ENCODE measurements around the gene CCDC28B.

CCDC28B gene

DNA sequence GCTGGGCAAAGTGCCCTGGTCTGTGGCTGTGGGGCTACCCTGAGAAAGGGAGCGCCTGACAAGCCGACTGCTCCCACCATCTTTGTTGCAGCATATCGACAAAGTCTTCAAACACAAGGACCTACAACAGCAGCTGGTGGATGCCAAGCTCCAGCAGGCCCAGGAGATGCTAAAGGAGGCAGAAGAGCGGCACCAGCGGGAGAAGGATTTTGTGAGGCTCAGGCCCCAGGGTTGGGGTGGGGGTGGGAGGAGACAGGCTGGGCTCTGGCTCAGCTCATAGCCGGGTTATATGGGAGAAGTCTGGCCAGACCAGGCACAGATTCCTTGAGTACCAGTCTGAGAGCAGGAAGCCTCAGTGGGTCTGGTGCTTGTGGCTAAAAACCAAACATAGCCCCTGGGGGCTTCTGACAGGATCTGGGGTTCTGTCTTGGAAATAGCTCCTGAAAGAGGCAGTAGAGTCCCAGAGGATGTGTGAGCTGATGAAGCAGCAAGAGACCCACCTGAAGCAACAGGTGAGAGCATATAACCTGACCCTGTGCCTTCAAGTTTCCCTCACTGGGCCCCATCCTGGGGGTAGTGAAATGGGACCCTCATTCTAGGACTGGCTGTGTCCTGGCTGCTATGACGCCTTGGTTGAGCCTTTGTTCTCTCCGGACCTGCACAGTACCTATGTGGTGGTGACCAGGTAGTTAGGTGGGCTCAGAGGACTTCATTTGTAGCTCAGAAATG lies 8.0 kb upstream of the CCDC28B start:
- DNase-seq, result peak in 1 of 10 donors; percentile 52
- intact Hi-C loops (cut with DNase I), result no loop called here

DNA sequence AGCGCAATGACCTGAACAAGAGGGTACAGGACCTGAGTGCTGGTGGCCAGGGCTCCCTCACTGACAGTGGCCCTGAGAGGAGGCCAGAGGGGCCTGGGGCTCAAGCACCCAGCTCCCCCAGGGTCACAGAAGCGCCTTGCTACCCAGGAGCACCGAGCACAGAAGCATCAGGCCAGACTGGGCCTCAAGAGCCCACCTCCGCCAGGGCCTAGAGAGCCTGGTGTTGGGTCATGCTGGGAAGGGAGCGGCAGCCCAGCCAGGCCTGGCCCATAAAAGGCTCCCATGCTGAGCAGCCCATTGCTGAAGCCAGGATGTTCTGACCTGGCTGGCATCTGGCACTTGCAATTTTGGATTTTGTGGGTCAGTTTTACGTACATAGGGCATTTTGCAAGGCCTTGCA lies 5.4 kb upstream of the CCDC28B start:
- intact Hi-C loops (cut with DNase I), result no loop called here

DNA sequence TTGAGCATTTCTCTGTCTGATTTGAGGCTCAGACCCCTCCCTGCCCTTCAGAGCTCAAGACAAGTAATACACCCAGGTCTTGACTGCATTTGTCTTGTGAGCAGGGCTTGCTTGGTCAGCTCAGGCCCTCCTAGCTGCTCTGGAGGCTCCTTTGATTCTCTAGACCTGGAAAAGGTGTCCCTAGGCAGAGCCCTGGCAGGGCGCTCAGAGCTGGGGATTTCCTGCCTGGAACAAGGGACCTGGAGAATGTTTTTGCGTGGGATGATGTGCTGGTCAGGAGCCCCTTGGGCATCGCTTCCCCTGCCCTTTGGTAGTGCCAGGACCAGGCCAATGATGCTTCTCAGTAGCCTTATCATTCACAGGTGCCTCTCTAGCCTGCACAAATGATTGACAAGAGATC lies 4.9 kb upstream of the CCDC28B start:
- peak in 1 of 10 donors; percentile 62 for DNase-seq
- intact Hi-C loops (cut with DNase I), result no loop called here

More for the DNA sequence above, 5.4 kb upstream of the CCDC28B start:
- DNase-seq, result peak in 1 of 10 donors; percentile 61

DNA sequence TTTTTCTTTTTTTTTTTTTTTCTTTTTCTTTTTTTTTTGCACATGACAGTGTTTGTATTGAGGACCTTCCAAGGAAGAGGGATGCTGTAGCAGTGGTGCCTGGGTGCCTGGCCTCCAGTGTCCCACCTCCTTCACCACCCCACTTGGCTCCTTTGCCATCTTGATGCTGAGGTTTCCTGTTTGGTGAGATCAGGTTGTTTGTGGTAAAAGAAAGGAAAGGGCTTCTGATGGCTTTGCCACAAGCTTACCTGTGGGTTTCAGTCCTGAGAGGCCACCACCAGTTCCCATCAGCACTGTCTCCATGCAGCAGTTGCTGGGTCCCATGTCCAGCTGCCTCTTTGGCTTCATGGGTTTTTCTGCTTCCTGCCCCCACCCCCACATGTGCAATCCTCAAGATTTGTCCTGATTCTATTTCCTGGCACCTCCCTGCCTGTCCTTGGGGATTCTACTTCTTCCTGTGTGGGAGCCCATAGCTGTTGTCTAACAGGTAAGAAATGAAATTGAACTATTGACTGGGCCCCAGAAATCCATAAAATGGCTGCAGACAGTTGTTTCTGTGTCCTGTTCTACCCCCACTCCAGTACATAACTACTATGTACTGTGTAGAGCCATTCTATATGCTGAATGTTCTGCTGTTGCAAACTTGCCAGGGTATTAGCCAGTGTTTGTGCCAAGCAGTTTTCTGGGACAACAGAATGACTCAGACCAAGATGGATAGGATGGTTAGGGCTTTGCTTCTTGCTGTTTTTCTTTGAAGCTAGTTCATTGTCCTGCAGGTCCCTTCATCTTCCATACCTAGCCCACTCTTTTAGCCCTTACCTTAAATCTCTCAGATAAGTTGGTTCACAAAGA lies 4.2 kb upstream of the CCDC28B start:
- intact Hi-C loops (cut with DNase I), result no loop called here
- peak in 1 of 10 donors; percentile 51 for DNase-seq

DNA sequence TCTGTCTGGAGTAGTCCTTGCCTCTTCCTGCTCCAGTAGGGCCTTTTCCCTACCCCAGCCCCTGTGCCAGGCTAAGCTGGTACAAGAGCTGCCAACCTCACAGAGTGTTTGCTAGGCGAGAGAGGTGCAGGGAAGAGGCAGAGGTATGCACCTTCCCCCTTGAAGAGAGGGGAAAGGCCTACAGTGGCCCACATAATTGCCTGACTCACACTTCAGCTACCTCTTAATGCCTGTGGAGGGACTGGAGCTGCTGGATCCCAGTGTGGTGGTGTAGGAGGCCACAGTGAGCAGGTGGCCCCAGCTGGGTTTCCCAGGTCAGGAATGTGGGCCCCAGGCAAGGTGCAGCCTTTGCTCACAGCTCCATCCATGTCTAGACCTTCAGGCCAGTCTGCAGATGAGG lies 3.3 kb upstream of the CCDC28B start:
- DNase-seq, result peak in 1 of 10 donors; percentile 20

DNA sequence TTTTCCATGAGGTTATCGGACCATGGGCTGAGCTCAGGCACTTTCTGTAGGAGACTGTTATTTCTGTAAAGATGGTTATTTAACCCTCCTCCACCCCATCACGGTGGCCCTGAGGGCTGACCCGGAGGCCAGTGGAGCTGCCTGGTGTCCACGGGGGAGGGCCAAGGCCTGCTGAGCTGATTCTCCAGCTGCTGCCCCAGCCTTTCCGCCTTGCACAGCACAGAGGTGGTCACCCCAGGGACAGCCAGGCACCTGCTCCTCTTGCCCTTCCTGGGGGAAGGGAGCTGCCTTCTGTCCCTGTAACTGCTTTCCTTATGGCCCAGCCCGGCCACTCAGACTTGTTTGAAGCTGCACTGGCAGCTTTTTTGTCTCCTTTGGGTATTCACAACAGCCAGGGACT lies 2.6 kb upstream of the CCDC28B start:
- DNase-seq, result peak in 1 of 10 donors; percentile 65
- intact Hi-C loops (cut with DNase I), result no loop called here

More for the DNA sequence above, 3.3 kb upstream of the CCDC28B start:
- intact Hi-C loops (cut with DNase I), result no loop called here

DNA sequence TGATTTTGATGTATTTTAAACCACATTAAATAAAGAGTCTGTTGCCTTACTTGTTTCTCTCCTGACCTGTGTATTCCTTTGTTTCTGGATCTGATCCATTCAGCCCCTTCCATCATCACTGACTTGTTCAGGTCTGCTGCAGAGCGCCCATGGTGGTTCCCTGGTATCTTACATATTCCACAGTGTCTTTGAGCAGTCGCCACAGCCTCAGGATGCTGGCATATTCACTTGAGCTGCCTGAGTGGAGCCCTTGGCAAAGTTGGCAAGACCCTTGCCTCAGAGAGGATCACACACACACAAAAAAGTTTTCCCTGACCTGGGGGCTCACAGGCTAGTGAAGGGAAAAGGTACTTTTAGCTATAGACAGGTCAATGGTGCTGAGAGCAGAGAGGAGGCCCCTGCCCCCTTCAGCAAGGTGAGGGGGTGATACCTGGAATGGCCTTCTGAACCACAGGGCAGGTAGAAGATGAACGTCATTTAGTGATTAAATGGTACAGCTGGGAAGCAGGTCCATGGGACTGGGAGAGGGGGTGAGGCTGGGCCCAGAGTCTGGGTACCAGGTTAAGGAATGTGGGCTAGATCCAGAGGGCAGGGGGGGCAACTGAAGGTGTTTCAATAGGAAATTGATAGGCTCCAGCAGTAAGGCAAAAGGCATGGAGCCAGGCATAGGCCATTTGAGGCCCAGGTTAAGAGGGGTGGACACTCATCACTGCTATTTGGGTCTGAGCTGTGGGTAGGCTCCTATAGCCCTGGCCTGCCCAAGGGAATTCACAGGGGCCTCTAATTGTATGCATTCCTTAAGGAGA lies 2.0 kb upstream of the CCDC28B start:
- intact Hi-C loops (cut with DNase I), result no loop called here
- peak in 1 of 10 donors; percentile 21 for DNase-seq

DNA sequence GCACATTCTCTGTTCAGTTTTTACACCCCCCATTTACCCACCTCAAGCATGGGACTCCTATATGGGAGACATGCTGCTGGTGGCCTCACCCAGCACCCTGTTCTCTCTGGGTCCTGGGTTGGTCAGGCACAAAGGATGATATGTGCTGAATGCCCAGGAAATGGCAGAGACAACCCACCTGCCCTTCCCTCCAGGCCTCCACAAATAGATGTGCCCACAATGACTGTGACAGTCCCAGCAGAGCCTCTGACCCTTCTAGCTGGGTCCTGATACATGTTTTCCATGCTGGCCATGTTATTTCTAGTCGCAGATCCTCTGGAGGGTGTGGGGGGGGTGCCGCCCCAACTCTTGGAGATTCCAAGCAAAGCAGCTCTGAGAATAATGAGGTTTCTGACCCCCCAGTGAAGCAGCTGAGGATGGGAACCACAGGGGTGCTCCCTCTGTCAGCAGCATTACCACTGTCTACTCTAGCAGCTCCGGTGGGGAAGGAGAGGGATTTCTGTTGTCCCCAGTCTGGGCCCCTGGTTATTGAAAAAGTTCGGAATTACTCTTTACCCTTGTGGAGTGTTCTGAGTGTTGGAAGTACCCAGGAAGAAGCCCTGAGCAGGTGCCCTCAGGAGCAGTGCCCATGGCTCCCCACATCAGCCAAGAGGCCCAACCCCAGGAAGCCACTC lies 1.2 kb upstream of the CCDC28B start:
- DNase-seq, result no peak
- intact Hi-C loops (cut with DNase I), result no loop called here

DNA sequence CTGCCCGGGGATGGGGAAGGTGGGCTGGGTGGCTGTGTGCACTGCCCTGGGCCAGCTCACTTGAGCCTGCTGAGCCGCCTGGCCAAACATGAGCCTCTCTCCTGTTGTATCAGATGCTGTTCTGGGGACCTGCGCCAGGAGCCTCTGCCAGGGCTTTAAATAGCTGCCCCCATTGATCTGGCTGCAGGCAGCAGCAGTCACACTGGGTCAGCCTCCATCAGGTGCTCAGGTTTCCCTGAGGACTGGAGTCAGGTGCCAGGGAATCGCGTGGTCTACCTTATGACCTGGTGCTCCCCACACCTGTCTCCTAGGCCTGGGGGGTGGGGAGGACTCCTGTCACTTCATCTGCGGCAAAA lies 700 bp upstream of the CCDC28B start:
- intact Hi-C loops (cut with DNase I), result no loop called here

DNA sequence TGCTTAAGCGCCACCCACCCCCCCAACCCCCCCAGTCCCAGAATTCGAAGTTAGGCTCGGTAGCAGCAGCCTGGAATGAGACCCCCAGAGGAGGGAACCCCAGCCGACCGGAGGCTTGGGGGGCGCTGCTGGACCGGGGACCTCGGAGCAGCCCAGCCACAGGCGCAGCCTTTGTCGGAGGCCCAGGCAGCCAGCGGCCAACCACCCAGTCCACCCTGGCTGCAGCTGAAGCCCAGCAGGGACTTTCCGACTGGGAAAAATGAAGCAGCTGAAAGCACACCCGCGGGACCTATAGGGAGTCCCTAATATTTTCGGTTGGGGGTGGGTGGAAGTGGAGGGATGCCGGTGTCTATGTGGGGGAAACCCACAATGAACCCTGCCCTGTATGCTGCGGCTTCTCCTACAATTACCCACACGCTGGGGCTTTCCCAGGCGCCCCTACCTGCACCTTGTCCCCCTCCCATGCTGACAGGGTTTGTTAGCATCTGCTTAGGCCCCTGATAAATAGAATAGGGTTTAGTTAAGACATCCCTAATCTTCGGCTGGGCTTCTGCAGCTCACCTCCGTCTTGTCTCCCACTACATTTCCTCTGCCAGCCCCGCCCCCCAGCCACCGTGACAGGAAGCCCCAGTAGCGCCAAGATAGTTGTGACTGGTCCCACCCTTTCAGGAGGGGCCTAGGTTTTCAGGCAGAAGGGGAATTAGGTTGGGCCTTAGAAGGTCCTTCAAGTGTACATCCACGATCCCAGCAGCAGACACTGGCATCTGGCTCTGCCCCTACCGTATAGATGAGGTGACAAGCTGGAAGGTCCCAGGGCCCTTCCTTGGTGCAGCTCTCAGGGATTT lies 838 bp downstream of the CCDC28B start:
- intact Hi-C loops (cut with DNase I), result no loop called here
- peak in 9 of 10 donors; percentile 43 to 94 (median 63) for DNase-seq

More for the DNA sequence above, 700 bp upstream of the CCDC28B start:
- peak in 8 of 10 donors; percentile 16 to 88 (median 43) for DNase-seq

DNA sequence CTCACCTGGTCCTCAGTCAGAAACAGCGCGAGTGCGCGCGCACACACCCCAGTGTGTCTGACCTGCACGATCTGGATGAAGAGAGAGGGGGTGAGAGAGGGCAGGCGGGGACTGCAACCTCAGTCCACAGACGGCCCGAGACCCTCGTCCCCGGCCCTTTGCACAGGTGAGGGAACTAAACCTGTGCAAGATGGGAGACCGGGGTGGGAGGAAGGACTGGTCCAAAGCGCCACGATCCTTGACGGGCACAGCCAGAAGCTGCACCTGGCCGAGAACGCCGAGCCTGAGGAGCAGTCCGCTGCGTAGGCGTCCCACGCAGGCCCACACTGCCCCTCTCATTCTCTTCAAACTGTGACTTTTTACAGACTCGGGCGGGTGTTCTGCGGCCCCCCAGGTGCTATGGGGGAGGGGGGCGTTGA lies 4.6 kb downstream of the CCDC28B start:
- no peak for DNase-seq
- intact Hi-C loops (cut with DNase I), result no loop called here

DNA sequence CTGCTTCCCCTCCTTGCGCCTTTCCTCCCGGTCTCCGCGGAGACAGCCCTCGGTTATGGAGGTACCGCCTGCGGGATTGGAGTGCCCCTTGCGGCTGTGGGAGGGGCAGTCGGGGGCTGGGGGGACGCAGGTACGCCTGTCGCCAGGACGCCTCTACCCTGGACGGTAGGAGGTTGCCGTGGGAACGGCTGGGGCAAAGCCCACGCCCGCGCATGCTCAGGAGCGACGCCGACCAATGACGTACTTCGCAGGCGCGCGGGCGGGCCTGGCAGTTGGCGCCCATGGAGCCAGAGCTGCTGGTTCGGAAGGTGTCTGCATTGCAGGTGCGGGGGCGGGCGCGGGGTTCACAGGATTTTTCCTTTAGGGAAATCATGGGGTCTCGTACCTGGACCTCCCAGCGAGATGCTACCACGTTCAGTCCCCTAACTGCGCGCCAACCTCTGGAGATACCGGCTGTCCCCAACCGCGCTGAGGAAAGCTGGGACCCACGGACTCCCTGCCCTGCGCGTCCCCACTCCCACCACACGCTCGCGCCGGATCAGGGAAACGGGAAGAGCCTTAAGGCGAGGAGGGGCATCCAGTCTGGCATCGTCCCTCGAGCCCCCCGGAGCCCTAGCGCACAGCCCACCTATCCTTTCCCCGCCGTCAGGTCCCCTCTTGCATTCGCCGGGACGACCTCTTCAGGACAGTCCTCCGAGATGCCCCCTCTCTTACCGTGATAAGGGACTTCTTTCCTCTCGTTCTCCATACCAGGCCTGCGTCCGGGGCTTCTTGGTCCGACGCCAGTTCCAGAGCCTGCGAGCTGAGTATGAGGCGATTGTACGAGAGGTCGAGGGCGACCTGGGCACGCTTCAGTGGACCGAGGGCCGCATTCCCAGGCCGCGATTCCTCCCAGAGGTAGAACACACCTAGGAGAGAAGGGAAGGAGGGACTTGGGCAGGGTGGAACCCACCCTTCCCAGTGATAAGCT lies 5.3 kb downstream of the CCDC28B start, which contains the start of gene IQCC:
IQCC (plus strand) TSS at position 271 of the 970 bp plus-strand sequence; CDS start at position 282, 11 bp downstream.
- peak; percentile 78 to 98 (median 86) for DNase-seq
- intact Hi-C loops (cut with DNase I), result no loop called here

DNA sequence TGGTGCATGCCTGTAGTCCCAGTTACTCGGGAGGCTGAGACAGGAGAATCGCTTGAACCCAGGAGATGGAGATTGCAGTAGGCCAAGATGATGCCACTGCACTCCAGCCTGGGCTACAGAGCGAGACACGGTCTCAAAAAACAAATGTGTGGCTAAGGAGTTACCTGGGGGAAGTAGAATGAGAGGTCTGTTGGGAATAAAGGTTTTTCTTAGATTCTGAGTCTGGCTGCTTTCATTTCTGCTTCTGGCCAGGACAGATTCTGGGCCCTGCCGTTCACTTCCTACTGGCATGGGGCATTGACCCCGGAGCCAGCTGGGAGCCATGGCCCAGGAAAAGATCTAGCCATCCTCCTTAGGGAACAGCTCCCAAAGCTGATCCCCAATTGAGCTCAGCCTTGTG lies 8.1 kb downstream of the CCDC28B start:
- no peak for DNase-seq
- intact Hi-C loops (cut with DNase I), result no loop called here

DNA sequence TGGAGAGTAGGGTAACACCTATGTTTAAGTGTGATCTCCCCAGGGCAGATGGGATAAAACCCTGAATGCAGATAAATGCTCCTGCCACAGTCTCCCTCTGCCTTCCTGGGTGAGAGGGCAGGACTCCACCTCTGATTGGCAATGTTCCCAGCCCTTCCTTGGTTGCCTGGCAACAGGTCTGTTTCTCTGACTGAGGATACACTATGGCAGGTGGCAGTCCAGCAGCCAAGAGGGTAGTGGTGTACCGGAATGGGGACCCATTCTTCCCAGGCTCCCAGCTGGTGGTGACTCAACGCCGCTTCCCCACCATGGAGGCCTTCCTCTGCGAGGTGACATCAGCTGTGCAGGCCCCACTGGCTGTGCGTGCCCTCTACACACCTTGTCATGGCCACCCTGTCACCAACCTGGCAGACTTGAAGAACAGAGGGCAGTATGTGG lies 8.5 kb downstream of the CCDC28B start, which contains the start of gene DCDC2B:
DCDC2B (plus strand) TSS at position 199 of the 438 bp plus-strand sequence; CDS start at position 204, 5 bp downstream.
- intact Hi-C loops (cut with DNase I), result no loop called here
- DNase-seq, result no peak

DNA sequence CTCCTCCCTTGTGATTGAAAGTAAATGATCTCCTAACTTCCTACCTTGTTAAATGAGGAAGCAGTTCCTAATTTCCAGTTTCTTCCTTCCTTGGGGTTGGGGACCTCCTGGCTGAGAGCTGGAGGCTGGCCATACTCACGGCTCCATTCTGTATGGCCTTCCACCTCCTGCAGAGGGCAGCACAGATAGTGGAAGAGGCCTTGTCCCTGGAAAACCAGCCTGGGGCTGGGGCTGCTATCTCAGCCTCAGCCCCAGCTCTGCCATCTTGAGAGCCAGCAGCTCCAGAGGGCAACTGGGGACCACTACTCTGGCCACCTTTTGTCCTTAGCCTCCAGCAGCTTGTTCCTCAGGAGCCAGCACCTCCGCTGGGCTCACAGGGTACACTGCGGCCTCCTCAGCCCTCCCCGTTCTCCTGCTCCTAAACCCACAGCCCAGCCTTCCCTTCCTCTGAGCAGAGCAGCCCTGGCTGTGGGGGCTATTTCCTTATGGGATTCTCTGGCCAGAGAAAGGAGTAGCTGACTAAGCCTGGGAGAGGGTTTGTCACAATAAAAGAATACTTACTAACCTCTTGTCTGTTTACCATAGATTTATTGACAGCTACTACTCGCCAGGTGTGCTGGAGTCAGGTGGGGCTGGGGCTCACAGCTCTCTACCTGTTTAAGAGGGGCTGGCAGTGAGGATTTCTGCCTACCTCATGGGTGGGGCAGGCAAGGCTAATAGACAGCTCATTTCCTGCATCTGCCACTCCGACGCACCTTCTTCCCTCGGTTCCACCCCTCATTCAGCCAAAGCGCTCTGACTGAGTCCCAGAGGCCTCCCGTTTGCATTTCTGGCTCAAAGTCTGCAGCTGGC lies 15.5 kb downstream of the CCDC28B start:
- DNase-seq, result peak in 9 of 10 donors; percentile 45 to 94 (median 65)
- intact Hi-C loops (cut with DNase I), result loop anchor here (10.0 kb wide), 2 partner anchors 119 to 179 kb away; partner anchors contain the start of genes BSDC1 and MARCKSL1

DNA sequence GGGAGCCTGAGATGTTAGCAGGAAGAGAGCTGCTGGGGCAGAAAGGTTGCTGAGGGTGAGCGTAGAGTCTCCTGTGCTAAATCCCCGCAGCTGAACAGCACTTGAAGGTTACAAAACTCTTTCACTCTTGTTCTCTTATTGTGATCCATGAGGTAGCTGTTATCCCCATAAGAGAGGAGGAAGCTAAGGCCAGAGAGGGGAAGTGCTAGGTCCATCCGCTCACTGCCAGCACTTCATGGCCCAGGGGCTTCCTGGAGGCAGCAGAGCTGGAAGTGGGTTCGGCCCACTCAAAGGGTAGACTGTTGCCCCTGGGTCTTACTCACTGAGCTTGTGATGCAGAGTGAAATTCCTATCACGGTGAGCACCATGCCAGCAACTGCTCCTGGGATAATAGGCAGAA lies 16.2 kb downstream of the CCDC28B start:
- no peak for DNase-seq
- intact Hi-C loops (cut with DNase I), result loop anchor here (10.0 kb wide), 2 partner anchors 118 to 178 kb away; partner anchors contain the start of genes BSDC1 and MARCKSL1
